ENCODE measurements around the gene FAM240A.

The FAM240A gene

GRCh38 chr3:46660003-46660402 lies 47.7 kb downstream of the FAM240A start:
- TF ChIP-seq, protein P1, sequence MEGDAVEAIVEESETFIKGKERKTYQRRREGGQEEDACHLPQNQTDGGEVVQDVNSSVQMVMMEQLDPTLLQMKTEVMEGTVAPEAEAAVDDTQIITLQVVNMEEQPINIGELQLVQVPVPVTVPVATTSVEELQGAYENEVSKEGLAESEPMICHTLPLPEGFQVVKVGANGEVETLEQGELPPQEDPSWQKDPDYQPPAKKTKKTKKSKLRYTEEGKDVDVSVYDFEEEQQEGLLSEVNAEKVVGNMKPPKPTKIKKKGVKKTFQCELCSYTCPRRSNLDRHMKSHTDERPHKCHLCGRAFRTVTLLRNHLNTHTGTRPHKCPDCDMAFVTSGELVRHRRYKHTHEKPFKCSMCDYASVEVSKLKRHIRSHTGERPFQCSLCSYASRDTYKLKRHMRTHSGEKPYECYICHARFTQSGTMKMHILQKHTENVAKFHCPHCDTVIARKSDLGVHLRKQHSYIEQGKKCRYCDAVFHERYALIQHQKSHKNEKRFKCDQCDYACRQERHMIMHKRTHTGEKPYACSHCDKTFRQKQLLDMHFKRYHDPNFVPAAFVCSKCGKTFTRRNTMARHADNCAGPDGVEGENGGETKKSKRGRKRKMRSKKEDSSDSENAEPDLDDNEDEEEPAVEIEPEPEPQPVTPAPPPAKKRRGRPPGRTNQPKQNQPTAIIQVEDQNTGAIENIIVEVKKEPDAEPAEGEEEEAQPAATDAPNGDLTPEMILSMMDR (IDR thresholded peaks at IDR 0.05): no peak
- no peak for TF ChIP-seq ZFX (IDR thresholded peaks at IDR 0.05; ENCODE audit: borderline replicate concordance)
- no peak overlapping the region for H3K27ac ChIP-seq

DNA sequence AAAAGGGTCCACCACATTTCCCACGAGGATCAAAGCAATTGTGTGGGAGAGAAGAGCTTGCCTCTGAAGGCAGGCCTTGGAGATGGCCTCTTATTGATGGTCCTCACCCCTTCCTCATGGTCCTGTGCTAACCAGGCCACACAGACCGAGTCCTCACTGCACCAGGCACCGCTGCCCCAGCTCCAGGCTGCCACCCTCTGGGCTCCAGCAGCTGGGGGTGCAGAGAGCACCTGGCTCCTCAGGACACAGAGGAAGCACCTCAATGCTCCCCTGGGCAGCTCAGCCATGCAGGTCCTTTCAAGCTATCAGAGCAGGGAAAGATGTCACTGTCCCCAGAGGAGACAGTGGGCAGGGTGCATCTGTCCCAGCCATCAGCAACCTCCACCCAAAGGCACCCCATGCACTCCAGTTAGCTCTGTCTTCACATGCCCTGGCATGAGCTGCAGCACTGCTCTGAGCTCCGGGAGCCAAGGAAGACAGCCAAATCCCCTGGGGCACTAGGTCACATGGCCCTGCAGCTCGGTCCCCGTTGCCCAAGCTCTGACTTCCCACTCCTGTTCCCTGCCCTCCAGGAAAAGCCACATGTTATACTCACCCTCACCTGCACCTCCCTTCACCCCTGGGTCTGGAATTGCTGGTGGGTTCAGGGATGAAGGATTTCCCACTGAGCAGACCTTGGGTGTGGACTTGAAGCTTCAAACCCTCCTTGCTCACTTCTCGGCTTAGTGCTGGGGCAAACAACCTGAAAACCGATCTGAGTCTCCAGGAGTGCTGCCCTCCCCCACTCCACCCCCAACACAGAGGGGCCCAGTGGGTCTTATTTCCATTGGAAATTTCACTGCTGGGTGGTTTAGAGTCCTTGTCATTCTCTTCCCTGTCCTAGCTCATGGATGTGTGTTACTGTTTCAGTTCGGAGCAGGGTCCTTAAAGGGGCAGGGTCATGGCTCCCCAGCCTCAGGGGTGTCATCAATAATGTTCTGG lies 48.5 kb downstream of the FAM240A start:
- no peak for TF ChIP-seq ZFX (IDR thresholded peaks at IDR 0.05; ENCODE audit: borderline replicate concordance)
- TF ChIP-seq, protein P1 (IDR thresholded peaks at IDR 0.05): no peak

GRCh38 chr3:46661776-46662766 lies 49.7 kb downstream of the FAM240A start:
- no peak for TF ChIP-seq ZFX (IDR thresholded peaks at IDR 0.05; ENCODE audit: borderline replicate concordance)
- TF ChIP-seq, protein P1 (IDR thresholded peaks at IDR 0.05): no peak
- no peak overlapping the region for H3K27ac ChIP-seq

More for the DNA sequence above, 48.5 kb downstream of the FAM240A start:
- no peak overlapping the region for H3K27ac ChIP-seq

- TF ChIP-seq ZFX (IDR thresholded peaks at IDR 0.05; ENCODE audit: borderline replicate concordance): no peak
- TF ChIP-seq, protein P1 (IDR thresholded peaks at IDR 0.05): no peak
- H3K27ac ChIP-seq: no peak overlapping the region
These were observed 50.6 kb downstream of the FAM240A start for GRCh38 chr3:46662771-46663551.

DNA sequence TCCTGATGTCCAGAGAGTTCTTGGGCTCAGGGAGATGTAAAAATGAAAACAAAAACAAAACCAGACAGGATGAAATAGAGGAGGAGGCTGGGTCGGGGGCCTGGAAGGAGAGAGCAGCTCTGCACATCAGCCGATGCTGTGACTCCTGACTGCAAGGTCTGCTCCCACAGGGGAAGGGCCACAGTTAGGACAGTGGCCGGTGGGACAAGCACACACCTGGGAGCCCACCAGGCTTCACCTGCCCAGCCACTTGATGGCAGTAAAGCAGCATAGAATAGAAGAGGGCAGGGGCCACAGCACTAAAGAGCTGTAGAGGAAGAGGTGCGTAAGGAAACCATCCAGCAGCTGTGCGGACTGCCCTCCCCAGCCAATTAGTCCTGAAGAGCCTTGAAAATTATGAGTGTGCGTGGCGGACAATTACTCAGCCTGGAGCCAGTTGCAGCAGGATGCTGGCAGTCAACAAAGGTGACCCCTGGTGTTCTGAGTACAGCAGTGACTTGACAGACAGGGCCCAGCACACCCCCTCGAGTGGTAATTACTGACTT lies 51.3 kb downstream of the FAM240A start:
- no peak overlapping the region for H3K27ac ChIP-seq
- TF ChIP-seq, protein P1 (IDR thresholded peaks at IDR 0.05): peak; percentile 49
- TF ChIP-seq ZFX (IDR thresholded peaks at IDR 0.05; ENCODE audit: borderline replicate concordance): no peak

DNA sequence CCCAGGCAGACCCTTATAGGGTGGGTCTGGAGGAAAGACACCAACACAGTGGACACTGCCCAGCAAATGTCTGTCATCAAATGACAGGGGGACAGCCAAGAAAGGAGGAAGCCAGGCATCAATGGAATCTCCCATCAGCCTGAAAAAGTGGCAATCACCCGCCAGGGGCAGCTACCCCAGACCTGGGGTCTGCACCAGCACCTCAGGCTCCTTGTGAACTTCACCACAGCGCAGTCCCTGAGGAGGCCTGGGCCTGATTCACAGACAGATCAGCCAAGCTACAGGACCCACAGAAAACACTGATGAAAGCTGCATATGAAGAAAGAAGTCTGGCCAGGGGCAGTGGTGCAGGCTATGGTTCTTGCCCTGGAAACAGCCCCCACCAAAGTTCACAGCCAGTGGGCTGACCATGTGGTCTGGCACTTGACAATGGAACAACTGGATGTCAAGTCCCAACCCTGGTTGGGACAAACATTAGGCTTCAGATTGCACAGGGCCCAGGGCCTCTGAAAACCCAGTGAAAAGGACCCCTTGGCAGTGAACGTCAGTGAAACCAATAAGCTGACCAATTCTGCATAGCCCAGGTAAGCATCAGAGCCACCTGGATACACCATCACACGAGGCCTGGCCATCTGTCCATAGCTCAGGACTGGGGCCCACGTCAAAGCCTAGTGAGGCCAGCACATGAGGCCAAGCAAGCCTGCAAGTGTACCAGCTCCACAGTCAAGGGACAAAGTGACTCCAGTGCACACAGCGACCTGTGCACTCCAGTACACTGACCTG lies 52.1 kb downstream of the FAM240A start:
- TF ChIP-seq ZFX (IDR thresholded peaks at IDR 0.05; ENCODE audit: borderline replicate concordance): no peak
- TF ChIP-seq, protein P1 (IDR thresholded peaks at IDR 0.05): no peak
- H3K27ac ChIP-seq: no peak overlapping the region
